CD8-positive, alpha-beta memory T cell (primary cell): ENCODE results near the gene RNU5D-1. TPM values are rescaled to one million over a fixed set of nuclear protein-coding genes. Genes with fewer than 3 reads are reported as not detected.
"Not testable (repeated sequence)": the region's sequence is repeated elsewhere in the genome, so short reads cannot be mapped to it uniquely, and the experiment has no call there.

Source experiments
- CTCF ChIA-PET: fragments of 350-600 bp; sonication (Branson Sonifier 250); formaldehyde crosslinking; loops from one replicate; lab custom pipeline; 2021; ENCODE audit warnings: antibody characterized with exemption; lab: Charles Lee
- POLR2A ChIA-PET: fragments of 350-600 bp; sonication (Branson Sonifier 250); formaldehyde crosslinking; loops from one replicate; lab custom pipeline; 2021; ENCODE audit warnings: antibody characterized with exemption; lab: Charles Lee
- DNase-seq, 5 donors: peaks; one replicate each; pipeline versions ENCODE4 v3.0.0 to v3.0.0-alpha.2; 2020 to 2022; ENCODE audit warnings: mixed read lengths in 1 of 5
- H3K27ac ChIP-seq: one replicate; pipeline ENCODE4 v1.7.0; 2013; ENCODE audit warnings: low read depth, mild to moderate bottlenecking, low read length, moderate library complexity
- H3K27me3 ChIP-seq: 2 replicates; pipeline ENCODE4 v1.7.0; 2013; ENCODE audit warnings: low read length, mild to moderate bottlenecking; ENCODE audit not compliant: insufficient read depth, poor library complexity, severe bottlenecking
- H3K36me3 ChIP-seq: 2 replicates; pipeline ENCODE4 v1.7.0; 2013; ENCODE audit warnings: mild to moderate bottlenecking, low read length, moderate library complexity; ENCODE audit not compliant: insufficient read depth
- H3K4me1 ChIP-seq: 2 replicates; pipeline ENCODE4 v1.7.0; 2013; ENCODE audit warnings: mild to moderate bottlenecking, low read length, moderate library complexity; ENCODE audit not compliant: insufficient read depth
- H3K4me3 ChIP-seq: 2 replicates; pipeline ENCODE4 v1.7.0; 2013; ENCODE audit warnings: mild to moderate bottlenecking, low read length
- H3K9me3 ChIP-seq: 2 replicates; pipeline ENCODE4 v1.7.0; 2013; ENCODE audit warnings: mild to moderate bottlenecking, low read length
- H3K27ac Mint-ChIP-seq, 8 donors: one replicate each; pipeline ENCODE4 v1.8.0; 2020 to 2021; ENCODE audit warnings: mixed read lengths in 8 of 8, mild to moderate bottlenecking in 6 of 8, inconsistent platforms in 3 of 8, moderate library complexity in 3 of 8
- H3K27me3 Mint-ChIP-seq, 2 donors: one replicate each; pipeline ENCODE4 v1.8.0; 2020 to 2021; ENCODE audit warnings: mixed read lengths in 2 of 2, mild to moderate bottlenecking in 1 of 2, moderate library complexity in 1 of 2
- H3K36me3 Mint-ChIP-seq, 3 donors: one replicate each; pipeline ENCODE4 v1.8.0; 2020 to 2021; ENCODE audit warnings: mixed read lengths in 3 of 3, inconsistent platforms in 1 of 3, mild to moderate bottlenecking in 1 of 3
- H3K4me1 Mint-ChIP-seq, 3 donors: one replicate each; pipeline ENCODE4 v1.8.0; 2020 to 2021; ENCODE audit warnings: mixed read lengths in 3 of 3, inconsistent platforms in 1 of 3, mild to moderate bottlenecking in 1 of 3
- H3K4me3 Mint-ChIP-seq, 7 donors: one replicate each; pipeline ENCODE4 v1.8.0; 2020 to 2021; ENCODE audit warnings: mixed read lengths in 7 of 7, mild to moderate bottlenecking in 6 of 7, moderate library complexity in 4 of 7, inconsistent platforms in 2 of 7
- H3K9me3 Mint-ChIP-seq, 5 donors: one replicate each; pipeline ENCODE4 v1.8.0; 2020 to 2022; ENCODE audit warnings: mixed read lengths in 5 of 5, mild to moderate bottlenecking in 3 of 5, moderate library complexity in 2 of 5, inconsistent platforms in 1 of 5
- polyA plus RNA-seq: library from polyadenylated mRNA; unstranded; fragments of 300-500 nt; fragmentation: Illumina TruSeq; gene quantifications from one replicate; pipeline ENCODE4 v1.2.3, GENCODE V29; 2021
- total RNA-seq, 2 experiments: library from RNA; stranded (reverse); gene quantifications; one replicate each; pipeline ENCODE4 v1.2.3, GENCODE V29; 2021

The RNU5D-1 gene
- total and polyA plus RNA-seq, 3 experiments from 2014 or later, result not detected

DNA sequence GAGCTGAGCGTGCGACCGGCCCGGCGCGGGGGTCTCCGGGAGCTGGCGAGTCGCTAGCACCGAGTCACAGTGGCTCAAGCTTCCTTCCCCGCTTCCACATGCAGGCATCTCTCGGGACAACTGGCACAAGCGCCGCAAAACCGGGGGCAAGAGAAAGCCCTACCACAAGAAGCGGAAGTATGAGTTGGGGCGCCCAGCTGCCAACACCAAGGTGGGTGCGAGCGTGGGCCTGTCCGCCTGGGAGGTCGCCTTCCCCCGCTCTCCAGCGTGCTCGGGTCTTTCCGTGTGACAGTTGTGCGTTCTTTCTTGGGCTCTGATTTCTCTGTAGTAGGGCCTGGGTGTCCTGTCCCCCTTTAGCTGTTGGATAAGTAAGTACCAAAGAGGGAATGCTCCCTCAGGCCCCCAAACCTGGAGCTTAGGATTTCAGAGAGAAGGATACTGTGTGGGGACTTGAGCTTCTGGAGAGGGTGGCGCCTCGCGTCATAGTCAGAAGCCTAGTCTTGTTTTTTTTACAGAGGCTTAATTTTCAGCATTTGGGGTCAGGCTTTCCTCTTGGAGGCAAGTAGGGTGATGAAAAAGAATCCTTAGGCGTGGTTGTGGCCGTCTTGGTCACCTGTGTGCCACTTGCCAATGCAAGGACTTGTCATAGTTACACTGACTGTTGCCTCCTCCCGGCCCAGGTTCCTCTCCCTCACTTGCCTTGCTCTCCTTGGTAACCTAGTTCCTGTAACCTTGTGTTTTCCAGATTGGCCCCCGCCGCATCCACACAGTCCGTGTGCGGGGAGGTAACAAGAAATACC is 45.2 kb upstream of the RNU5D-1 start:
- H3K36me3 ChIP-seq, result peaks cover 21% of the 10 kb centered on the region
- H3K4me1 Mint-ChIP-seq, result peaks cover 40 to 43% (median 42%) of the 10 kb centered on the region in 3 donors
- CTCF ChIA-PET, result interaction anchor here (0.6 to 3.6 kb wide), 13 partner anchors 9 to 527 kb away, joined by 3 to 26 read pairs (median 4); partner anchors contain the start of genes BEST4, BTBD19, PLK3 and RNU5D-1
- peaks cover 8 to 53% (median 20%) of the 10 kb centered on the region in 3 donors for H3K36me3 Mint-ChIP-seq
- DNase-seq, result peak in 3 of 5 donors; percentile 52 to 64 (median 52)
- peak overlapping the region; percentile 89 to 97 (median 94) for H3K27ac Mint-ChIP-seq
- peak overlapping the region; percentile 90 to 99 (median 94) for H3K4me3 Mint-ChIP-seq
- no peaks in the 10 kb centered on the region for H3K9me3 ChIP-seq
- peak overlapping the region; percentile 92 for H3K27ac ChIP-seq
- no peaks in the 10 kb centered on the region for H3K27me3 Mint-ChIP-seq
- H3K9me3 Mint-ChIP-seq, result no peaks in the 10 kb centered on the region
- H3K4me3 ChIP-seq, result peak overlapping the region; percentile 95
- no peaks in the 10 kb centered on the region for H3K27me3 ChIP-seq
- H3K4me1 ChIP-seq, result peaks cover 27% of the 10 kb centered on the region
- POLR2A ChIA-PET, result interaction anchor here (0.6 to 3.2 kb wide), 17 partner anchors 10 to 746 kb away, joined by 3 to 49 read pairs (median 6); partner anchors contain the start of genes BEST4, BTBD19, DYNLT4 and HECTD3

GRCh38 chr1:44775078-44775929 is 44.3 kb upstream of the RNU5D-1 start, which contains the start of gene RPS8:
Gene RPS8 (plus strand): TSS chr1:44775540. CDS start chr1:44775597, 57 bp downstream.
- Mint-ChIP-seq H3K4me3 (peak within 1 kb of the TSS; percentile 90 to 99 (median 94)), H3K27me3 (no peaks in the 10 kb centered on the region), H3K36me3 (peaks cover 8 to 45% (median 17%) of the 10 kb centered on the region in 3 donors), H3K9me3 (no peaks in the 10 kb centered on the region), H3K27ac (peak within 1 kb of the TSS; percentile 93 to 99 (median 97)), H3K4me1 (peaks cover 39 to 43% (median 42%) of the 10 kb centered on the region in 3 donors)
- H3K9me3 ChIP-seq, result no peaks in the 10 kb centered on the region
- peak; percentile 76 to 92 (median 84) for DNase-seq
- ChIA-PET CTCF (interaction anchor here (0.6 to 3.6 kb wide), 13 partner anchors 9 to 528 kb away, joined by 3 to 26 read pairs (median 4); partner anchors contain the start of genes BEST4, BTBD19, EIF2B3 and PLK3), POLR2A (interaction anchor here (0.5 to 3.2 kb wide), 19 partner anchors 11 to 849 kb away, joined by 3 to 49 read pairs (median 6); partner anchors contain the start of genes BEST4, BTBD19, CCDC163 and DYNLT4)
- H3K36me3 ChIP-seq, result peaks cover 21% of the 10 kb centered on the region
- peak within 1 kb of the TSS; percentile 92 for H3K27ac ChIP-seq
- H3K4me3 ChIP-seq, result peak within 1 kb of the TSS; percentile 95
- peaks cover 27% of the 10 kb centered on the region for H3K4me1 ChIP-seq
- no peaks in the 10 kb centered on the region for H3K27me3 ChIP-seq

DNA sequence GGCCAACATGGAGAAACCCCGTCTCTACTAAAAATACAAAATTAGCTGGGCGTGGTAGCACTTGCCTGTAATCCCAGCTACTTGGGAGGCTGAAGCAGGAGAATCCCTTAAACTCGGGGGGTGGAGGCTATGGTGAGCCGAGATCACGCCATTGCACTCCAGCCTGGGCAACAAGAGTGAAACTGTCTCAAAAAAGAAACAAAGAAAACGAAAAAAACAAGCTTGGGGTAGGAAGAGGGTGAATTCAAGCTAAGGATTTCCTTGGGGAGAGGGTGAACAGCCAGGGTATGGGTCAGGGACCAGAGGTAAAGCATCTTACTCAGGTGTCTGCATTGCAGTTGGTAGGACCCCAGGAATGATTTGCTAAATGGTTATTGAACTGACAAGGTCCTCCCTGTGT is 35.5 kb upstream of the RNU5D-1 start:
- DNase-seq, H3K27me3 Mint-ChIP-seq, H3K4me3 ChIP-seq, H3K9me3 ChIP-seq, H3K4me1 Mint-ChIP-seq, H3K36me3 Mint-ChIP-seq, H3K4me1 ChIP-seq, H3K27ac ChIP-seq, H3K27me3 ChIP-seq, H3K9me3 Mint-ChIP-seq, POLR2A ChIA-PET, H3K27ac Mint-ChIP-seq, H3K36me3 ChIP-seq, H3K4me3 Mint-ChIP-seq: not testable (repeated sequence)
- CTCF ChIA-PET, result interaction anchor here (0.9 to 1.7 kb wide), 3 partner anchors 18 to 35 kb away, joined by 3 to 5 read pairs (median 3); no protein-coding TSS in a partner anchor

DNA sequence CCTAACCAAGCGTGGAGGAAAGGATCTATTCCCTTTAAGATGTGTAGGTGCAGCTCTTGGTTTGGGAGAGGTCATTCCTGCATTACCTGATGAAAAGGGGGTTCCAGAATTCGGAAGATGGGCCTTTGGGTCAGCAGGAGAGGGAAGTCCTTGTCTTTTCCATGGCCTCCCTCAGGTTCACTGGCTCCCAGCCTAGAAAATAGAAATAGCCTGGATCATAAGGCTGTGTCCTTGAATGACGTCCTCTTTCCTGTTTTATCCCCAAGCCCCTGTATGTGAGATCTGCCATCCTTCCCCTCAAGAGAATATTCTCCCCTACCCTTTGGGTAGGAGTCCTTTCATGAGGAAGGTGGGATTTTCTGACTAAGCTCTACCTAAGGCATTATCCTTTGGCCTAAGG is 29.9 kb upstream of the RNU5D-1 start:
- H3K4me3 ChIP-seq, result no peak overlapping the region
- Mint-ChIP-seq H3K27me3 (no peaks in the 10 kb centered on the region), H3K9me3 (no peaks in the 10 kb centered on the region), H3K27ac (peak overlapping the region in 1 of 8 donors; percentile 58), H3K4me1 (peaks cover 4 to 6% (median 4%) of the 10 kb centered on the region in 3 donors), H3K4me3 (no peak overlapping the region), H3K36me3 (peaks cover 0 to 2% (median 0%) of the 10 kb centered on the region in 3 donors)
- POLR2A ChIA-PET, result no interaction called here
- H3K27me3 ChIP-seq, result no peaks in the 10 kb centered on the region
- H3K9me3 ChIP-seq, result no peaks in the 10 kb centered on the region
- H3K27ac ChIP-seq, result no peak overlapping the region
- CTCF ChIA-PET, result no interaction called here
- DNase-seq, result no peak
- H3K4me1 ChIP-seq, result no peaks in the 10 kb centered on the region
- H3K36me3 ChIP-seq, result no peaks in the 10 kb centered on the region

DNA sequence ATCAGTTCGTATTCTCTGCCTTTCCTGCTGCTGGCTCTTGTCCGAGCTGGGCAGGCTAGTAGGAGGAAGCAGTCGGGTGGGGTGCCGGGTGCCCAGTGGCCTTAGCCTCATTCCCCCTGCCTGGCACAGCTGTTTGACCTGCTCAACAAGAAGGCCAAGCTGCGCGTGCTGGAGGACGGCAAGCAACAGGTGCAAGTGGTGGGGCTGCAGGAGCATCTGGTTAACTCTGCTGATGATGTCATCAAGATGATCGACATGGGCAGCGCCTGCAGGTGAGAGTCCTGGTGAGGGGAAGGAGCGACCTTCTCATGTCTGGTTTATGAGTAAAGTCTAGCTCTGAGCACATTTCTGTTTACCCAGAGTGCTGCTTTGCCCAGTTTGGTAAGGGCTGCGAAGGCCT is 28.1 kb upstream of the RNU5D-1 start:
- Histone ChIP-seq H3K27ac (no peak overlapping the region), H3K4me3 (no peak overlapping the region), H3K4me1 (no peaks in the 10 kb centered on the region), H3K9me3 (no peaks in the 10 kb centered on the region), H3K27me3 (no peaks in the 10 kb centered on the region), H3K36me3 (no peaks in the 10 kb centered on the region)
- ChIA-PET POLR2A (no interaction called here), CTCF (interaction anchor here (1.1 kb wide), 1 partner anchor 106 kb away, joined by 3 read pairs; no protein-coding TSS in a partner anchor)
- Mint-ChIP-seq H3K4me1 (peaks cover 4 to 6% (median 4%) of the 10 kb centered on the region in 3 donors), H3K27ac (peak overlapping the region in 1 of 8 donors; percentile 66), H3K9me3 (no peaks in the 10 kb centered on the region), H3K36me3 (peaks cover 0 to 2% (median 0%) of the 10 kb centered on the region in 3 donors), H3K27me3 (no peaks in the 10 kb centered on the region), H3K4me3 (no peak overlapping the region)
- no peak for DNase-seq

DNA sequence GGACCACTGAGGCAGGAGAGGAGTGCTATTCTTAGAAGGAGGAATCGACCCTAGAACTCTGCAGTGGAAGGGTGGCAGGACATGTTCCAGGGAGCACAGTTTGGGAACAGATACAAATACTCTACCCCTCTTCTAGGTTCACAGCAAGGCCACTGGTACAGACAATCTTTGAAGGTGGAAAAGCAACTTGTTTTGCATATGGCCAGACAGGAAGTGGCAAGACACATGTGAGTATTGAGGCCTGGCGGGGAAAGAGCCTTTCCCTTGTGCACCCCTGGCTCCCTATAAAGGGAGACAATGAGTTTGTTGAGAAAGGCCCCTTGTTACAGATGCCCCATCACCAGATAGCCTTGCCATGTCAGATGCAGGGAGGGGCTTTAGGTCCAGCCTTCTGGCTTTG is 26.4 kb upstream of the RNU5D-1 start:
- Mint-ChIP-seq H3K4me1 (peaks cover 4 to 6% (median 4%) of the 10 kb centered on the region in 3 donors), H3K27me3 (no peaks in the 10 kb centered on the region), H3K9me3 (no peaks in the 10 kb centered on the region), H3K27ac (peak overlapping the region in 3 of 8 donors; percentile 39 to 61 (median 50)), H3K36me3 (peaks cover 0 to 2% (median 0%) of the 10 kb centered on the region in 3 donors), H3K4me3 (no peak overlapping the region)
- H3K27ac ChIP-seq, result no peak overlapping the region
- ChIA-PET CTCF (no interaction called here), POLR2A (interaction anchor here (0.6 kb wide), 1 partner anchor 523 kb away, joined by 7 read pairs; no protein-coding TSS in a partner anchor)
- H3K4me3 ChIP-seq, result no peak overlapping the region
- no peaks in the 10 kb centered on the region for H3K4me1 ChIP-seq
- no peaks in the 10 kb centered on the region for H3K27me3 ChIP-seq
- H3K9me3 ChIP-seq, result no peaks in the 10 kb centered on the region
- DNase-seq, result no peak
- no peaks in the 10 kb centered on the region for H3K36me3 ChIP-seq

GRCh38 chr1:44747878-44748277 is 16.9 kb upstream of the RNU5D-1 start:
- Histone ChIP-seq H3K4me3 (no peak overlapping the region), H3K4me1 (no peaks in the 10 kb centered on the region), H3K36me3 (no peaks in the 10 kb centered on the region), H3K9me3 (no peaks in the 10 kb centered on the region), H3K27me3 (no peaks in the 10 kb centered on the region), H3K27ac (no peak overlapping the region)
- H3K27ac Mint-ChIP-seq, result no peak overlapping the region
- ChIA-PET CTCF (interaction anchor here (1.0 to 1.5 kb wide), 2 partner anchors 17 to 19 kb away, joined by 3 to 4 read pairs; partner anchors contain the start of gene RNU5D-1), POLR2A (interaction anchor here (0.7 kb wide), 1 partner anchor 62 kb away, joined by 3 read pairs; no protein-coding TSS in a partner anchor)
- no peaks in the 10 kb centered on the region for H3K36me3 Mint-ChIP-seq
- DNase-seq, result no peak
- no peaks in the 10 kb centered on the region for H3K27me3 Mint-ChIP-seq
- H3K4me1 Mint-ChIP-seq, result peaks cover 0 to 5% (median 0%) of the 10 kb centered on the region in 3 donors
- H3K9me3 Mint-ChIP-seq, result no peaks in the 10 kb centered on the region
- H3K4me3 Mint-ChIP-seq, result no peak overlapping the region
